ENCODE results near the gene PPM1J. TPM values are rescaled to one million over a fixed set of nuclear protein-coding genes. Genes with fewer than 3 reads are reported as not detected.

The PPM1J gene
- total and polyA plus RNA-seq, 9 of the 15 experiments (the other 6 are each of a cell fraction or from before 2014, with no cell fraction given) = 0.25 to 10.5 (median 4.2) TPM

- CTCF ChIA-PET (ENCODE audit: low intra/inter-chr PET ratio) = interaction anchor here (0.6 to 5.1 kb wide), 2 partner anchors 84 to 1540 kb away, joined by 3 to 109 read pairs; no protein-coding TSS in a partner anchor
- POLR2A ChIA-PET = interaction anchor here (0.7 to 2.0 kb wide), 5 partner anchors 10 to 353 kb away, joined by 3 to 7 read pairs (median 3); no protein-coding TSS in a partner anchor
- no TSS peak for BruUV-seq (replicated peaks)
- Histone ChIP-seq H3K4me2 (ENCODE audit: insufficient read depth, low read length) (no peak overlapping the region), H3K27me3 (ENCODE audit: control insufficient read depth in 2 of 2, insufficient read depth in 2 of 2, low read length in 2 of 2) (peaks cover 11 to 39% of the 10 kb centered on the region in 2 experiments; a peak in 4 of 5 replicates), H3K79me2 (ENCODE audit: control insufficient read depth, insufficient read depth, low read length) (no peaks in the 10 kb centered on the region), H3K4me3 (no peak overlapping the region), H3K36me3 (ENCODE audit: control insufficient read depth, insufficient read depth, low read length) (no peaks in the 10 kb centered on the region), H3K9me3 (replicated peaks; ENCODE audit: control insufficient read depth, insufficient read depth, low read depth, low read length) (no peaks in the 10 kb centered on the region), H3K9me1 (ENCODE audit: control insufficient read depth, insufficient read depth, low read length) (no peaks in the 10 kb centered on the region), H3K9ac (ENCODE audit: insufficient read depth in 1 of 2, low read depth in 2 of 2, low read length in 2 of 2) (no peak overlapping the region), H3K4me1 (replicated peaks in 1 of 2; ENCODE audit: control insufficient read depth in 2 of 2, insufficient read depth in 2 of 2, low read length in 2 of 2) (peaks cover 10 to 34% of the 10 kb centered on the region in 2 experiments), H3K27ac (ENCODE audit: extremely low read depth, low read depth, low read length) (no peak overlapping the region), H4K20me1 (replicated peaks; ENCODE audit: control insufficient read depth, insufficient read depth, low read length) (no peaks in the 10 kb centered on the region), H2AFZ (ENCODE audit: low read depth, low read length) (no peak overlapping the region)
- in situ Hi-C loops (cut with MboI) = loop anchor here (5.0 kb wide), 3 partner anchors 38 to 323 kb away; no protein-coding TSS in a partner anchor
- no peak for TF ChIP-seq STAT5B (CRISPR knock-in tag; IDR thresholded peaks at IDR 0.05)
- TF ChIP-seq ZNF644 (tag; IDR thresholded peaks at IDR 0.05; ENCODE audit: low read depth) = no peak
- no peak for TF ChIP-seq XRCC3 (IDR thresholded peaks at IDR 0.05)
- no peak for TF ChIP-seq EHMT2 (IDR thresholded peaks at IDR 0.05)
- TF ChIP-seq ATF7 (IDR thresholded peaks at IDR 0.05) = no peak
- no peak for TF ChIP-seq RNF2 (IDR thresholded peaks at IDR 0.05)
- no peak for TF ChIP-seq NBN (IDR thresholded peaks at IDR 0.05; ENCODE audit: low read depth)
- TF ChIP-seq ZNF347 (CRISPR knock-in tag; IDR thresholded peaks at IDR 0.05; ENCODE audit: low read depth) = no peak
- TF ChIP-seq RAD21 (CRISPR knock-in tag; conservative IDR thresholded peaks at IDR 0.05 in 1 of 2, IDR thresholded peaks at IDR 0.05 in 1 of 2) = no peak
- TF ChIP-seq ZNF24 (IDR thresholded peaks at IDR 0.05) = no peak
- no peak for TF ChIP-seq FOXA1 (IDR thresholded peaks at IDR 0.05; ENCODE audit: borderline replicate concordance)
- TF ChIP-seq ZNF253 (CRISPR knock-in tag; conservative IDR thresholded peaks at IDR 0.05) = no peak
- TF ChIP-seq DIDO1 (tag; IDR thresholded peaks at IDR 0.05; ENCODE audit: low read depth) = no peak
- TF ChIP-seq SRF (CRISPR knock-in tag; IDR thresholded peaks at IDR 0.05) = no peak
- TF ChIP-seq CXXC5 (CRISPR knock-in tag; IDR thresholded peaks at IDR 0.05) = no peak
- intact Hi-C loops (cut with micrococcal nuclease) = loop anchor here (5.0 to 10.0 kb wide), 3 partner anchors 238 to 958 kb away; partner anchors contain the start of gene SLC16A1
- FAIRE-seq (no peak), DNase-seq (ENCODE audit: extremely low read depth in 1 of 4, low spot score in 3 of 4) (no peak), ATAC-seq (no peak)
- WGBS (ENCODE audit: insufficient coverage, low coverage, missing lambda C conversion rate) = 5% methylated on average over 2 of the region's 2 CpGs
Observed at GRCh38 chr1:112719706-112720105, 4.6 kb upstream of the PPM1J start.
